IPS-18a (cell line): ENCODE measurements around the gene FAF1.
"Not testable (repeated sequence)": the region's sequence is repeated elsewhere in the genome, so short reads cannot be mapped to it uniquely, and the experiment has no call there.

ENCODE experiments used
- H3K27ac ChIP-seq: one replicate; pipeline ENCODE4 v1.5.1; 2013; ENCODE audit warnings: low read length
- H3K27me3 ChIP-seq: one replicate; pipeline ENCODE4 v1.6.1; 2013; ENCODE audit warnings: mild to moderate bottlenecking, low read length; ENCODE audit not compliant: control insufficient read depth, insufficient read depth
- H3K36me3 ChIP-seq: one replicate; pipeline ENCODE4 v1.6.1; 2013; ENCODE audit warnings: low read depth, low read length; ENCODE audit not compliant: control insufficient read depth
- H3K4me1 ChIP-seq: one replicate; pipeline ENCODE4 v1.6.1; 2013; ENCODE audit warnings: low read depth, low read length; ENCODE audit not compliant: control insufficient read depth
- H3K4me3 ChIP-seq: one replicate; pipeline ENCODE4 v1.5.1; 2013; ENCODE audit warnings: low read length
- H3K9ac ChIP-seq: one replicate; pipeline ENCODE4 v1.6.1; 2013; ENCODE audit warnings: mild to moderate bottlenecking, low read length, moderate library complexity
- H3K9me3 ChIP-seq: one replicate; pipeline ENCODE4 v1.6.1; 2013; ENCODE audit warnings: low read depth, low read length; ENCODE audit not compliant: control insufficient read depth

Gene FAF1

GRCh38 chr1:50739125-50739524, 220.9 kb downstream of the FAF1 start:
- Histone ChIP-seq H3K36me3 (no peaks in the 10 kb centered on the region), H3K4me3 (no peak overlapping the region), H3K27ac (no peak overlapping the region), H3K9ac (no peak overlapping the region), H3K9me3 (no peaks in the 10 kb centered on the region), H3K27me3 (no peaks in the 10 kb centered on the region), H3K4me1 (no peaks in the 10 kb centered on the region)

GRCh38 chr1:50735443-50735842, 224.6 kb downstream of the FAF1 start:
- H3K36me3 ChIP-seq, result no peaks in the 10 kb centered on the region
- no peaks in the 10 kb centered on the region for H3K9me3 ChIP-seq
- H3K9ac ChIP-seq, result no peak overlapping the region
- H3K27ac ChIP-seq, result no peak overlapping the region
- H3K27me3 ChIP-seq, result no peaks in the 10 kb centered on the region
- H3K4me1 ChIP-seq, result no peaks in the 10 kb centered on the region
- no peak overlapping the region for H3K4me3 ChIP-seq

DNA sequence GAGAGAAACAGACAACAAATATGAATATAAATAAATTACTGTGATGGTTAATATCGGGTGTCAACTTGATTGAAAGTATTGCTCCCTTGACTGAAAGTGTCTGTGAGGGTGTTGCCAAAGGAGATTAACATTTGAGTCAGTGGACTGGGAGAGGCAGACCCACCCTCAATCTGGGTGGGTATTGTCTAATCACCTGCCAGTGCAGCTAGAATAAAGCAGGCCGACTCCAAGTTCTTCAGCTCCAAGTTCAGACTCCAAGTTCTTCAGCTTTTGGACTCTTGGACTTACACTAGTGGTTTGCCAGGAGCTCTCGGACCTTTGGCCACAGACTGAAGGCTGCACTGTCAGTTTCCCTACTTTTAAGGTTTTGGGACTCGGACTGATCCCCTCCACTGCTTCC, 232.5 kb downstream of the FAF1 start:
- H3K36me3 ChIP-seq, H3K27me3 ChIP-seq, H3K9ac ChIP-seq, H3K9me3 ChIP-seq, H3K27ac ChIP-seq, H3K4me3 ChIP-seq, H3K4me1 ChIP-seq: not testable (repeated sequence)

GRCh38 chr1:50724626-50725286, 235.3 kb downstream of the FAF1 start:
- H3K27ac ChIP-seq, result no peak overlapping the region
- no peaks in the 10 kb centered on the region for H3K4me1 ChIP-seq
- H3K9me3 ChIP-seq, result no peaks in the 10 kb centered on the region
- H3K9ac ChIP-seq, result no peak overlapping the region
- H3K36me3 ChIP-seq, result no peaks in the 10 kb centered on the region
- no peaks in the 10 kb centered on the region for H3K27me3 ChIP-seq
- no peak overlapping the region for H3K4me3 ChIP-seq

DNA sequence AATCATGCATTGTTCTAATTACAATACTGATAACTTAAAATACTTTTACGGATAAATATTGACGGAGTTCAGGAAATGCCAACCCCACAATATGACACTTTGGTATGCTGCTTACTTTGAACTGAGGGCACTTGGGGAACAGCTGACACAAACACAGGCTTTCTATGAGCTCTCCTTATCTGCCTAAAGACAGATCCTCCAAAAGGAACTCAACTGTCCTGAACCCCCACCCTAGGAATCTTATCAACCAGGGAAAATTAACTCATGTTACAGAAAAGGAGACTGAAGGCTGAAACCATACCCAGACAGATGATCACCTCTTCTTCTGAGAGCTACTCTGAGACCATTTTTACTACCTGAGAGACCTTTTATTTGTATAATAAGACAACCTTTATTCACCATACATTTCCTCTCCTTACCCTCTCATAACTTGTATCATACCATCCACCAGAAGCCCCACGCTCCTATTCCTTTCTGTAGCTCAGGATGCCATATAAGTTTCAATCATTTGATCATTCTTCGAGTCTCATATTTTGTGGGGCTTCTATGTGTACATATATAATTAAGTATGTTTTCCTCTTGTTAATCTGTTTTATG, 239.5 kb downstream of the FAF1 start:
- H3K9ac ChIP-seq, result no peak overlapping the region
- H3K27me3 ChIP-seq, result no peaks in the 10 kb centered on the region
- no peaks in the 10 kb centered on the region for H3K9me3 ChIP-seq
- H3K27ac ChIP-seq, result no peak overlapping the region
- H3K36me3 ChIP-seq, result no peaks in the 10 kb centered on the region
- H3K4me1 ChIP-seq, result peaks cover 8% of the 10 kb centered on the region
- H3K4me3 ChIP-seq, result no peak overlapping the region

GRCh38 chr1:50719126-50719525, 240.9 kb downstream of the FAF1 start:
- H3K4me3 ChIP-seq, result no peak overlapping the region
- no peak overlapping the region for H3K27ac ChIP-seq
- H3K4me1 ChIP-seq, result peaks cover 8% of the 10 kb centered on the region
- H3K27me3 ChIP-seq, result no peaks in the 10 kb centered on the region
- H3K9me3 ChIP-seq, result no peaks in the 10 kb centered on the region
- no peaks in the 10 kb centered on the region for H3K36me3 ChIP-seq
- no peak overlapping the region for H3K9ac ChIP-seq

DNA sequence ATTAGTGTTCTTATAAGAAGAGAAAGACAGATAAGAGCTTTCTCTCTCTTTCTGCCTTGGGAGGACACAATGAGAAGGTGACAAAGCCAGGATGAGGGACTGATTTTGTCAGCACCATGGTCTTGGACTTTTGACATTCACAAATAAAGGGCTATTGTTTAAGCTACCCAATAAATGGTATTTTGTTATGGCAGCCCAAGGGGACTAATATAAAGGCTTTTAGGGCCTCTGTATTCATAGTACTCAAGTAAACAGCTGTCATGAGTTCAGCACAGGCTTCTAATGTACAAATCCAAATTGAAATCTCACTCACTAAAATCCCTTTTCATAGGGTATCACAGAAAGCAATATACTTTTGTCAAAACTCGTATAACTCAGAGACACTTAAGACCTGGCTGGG, 242.7 kb downstream of the FAF1 start:
- Histone ChIP-seq H3K4me1 (peaks cover 8% of the 10 kb centered on the region), H3K27me3 (no peaks in the 10 kb centered on the region)

GRCh38 chr1:50716455-50716854, 243.6 kb downstream of the FAF1 start:
- not testable (repeated sequence) for H3K27ac ChIP-seq, H3K9ac ChIP-seq, H3K9me3 ChIP-seq, H3K4me1 ChIP-seq, H3K4me3 ChIP-seq, H3K27me3 ChIP-seq, H3K36me3 ChIP-seq

More for the DNA sequence above, 242.7 kb downstream of the FAF1 start:
- Histone ChIP-seq H3K9me3 (no peaks in the 10 kb centered on the region), H3K36me3 (no peaks in the 10 kb centered on the region), H3K9ac (no peak overlapping the region), H3K4me3 (no peak overlapping the region), H3K27ac (no peak overlapping the region)

DNA sequence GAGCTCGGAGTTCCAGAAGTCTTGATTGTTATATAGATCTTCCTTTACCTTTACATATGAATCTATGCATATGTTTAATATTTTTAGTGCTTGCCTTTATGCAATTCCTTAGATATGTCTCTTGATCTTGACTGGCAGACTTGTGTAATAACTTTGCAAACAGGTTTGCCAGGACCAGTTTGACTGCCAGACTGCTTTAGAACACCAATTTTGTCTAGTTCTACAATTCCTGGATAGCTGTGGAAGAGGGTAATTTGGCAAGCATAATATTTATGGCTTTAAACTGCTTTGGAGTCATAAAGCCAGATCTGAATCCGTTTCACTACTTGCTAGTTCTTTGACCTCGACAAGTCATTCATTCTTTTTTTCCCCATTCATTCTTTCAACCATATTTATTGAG, 250.0 kb downstream of the FAF1 start:
- Histone ChIP-seq H3K27ac (no peak overlapping the region), H3K9ac (no peak overlapping the region), H3K9me3 (no peaks in the 10 kb centered on the region), H3K4me3 (no peak overlapping the region), H3K27me3 (no peaks in the 10 kb centered on the region), H3K36me3 (no peaks in the 10 kb centered on the region), H3K4me1 (peaks cover 12% of the 10 kb centered on the region)

GRCh38 chr1:50707824-50708223, 252.2 kb downstream of the FAF1 start:
- Histone ChIP-seq H3K27ac (no peak overlapping the region), H3K36me3 (no peaks in the 10 kb centered on the region), H3K4me1 (peaks cover 29% of the 10 kb centered on the region), H3K4me3 (no peak overlapping the region), H3K9ac (no peak overlapping the region), H3K9me3 (no peaks in the 10 kb centered on the region), H3K27me3 (no peaks in the 10 kb centered on the region)

DNA sequence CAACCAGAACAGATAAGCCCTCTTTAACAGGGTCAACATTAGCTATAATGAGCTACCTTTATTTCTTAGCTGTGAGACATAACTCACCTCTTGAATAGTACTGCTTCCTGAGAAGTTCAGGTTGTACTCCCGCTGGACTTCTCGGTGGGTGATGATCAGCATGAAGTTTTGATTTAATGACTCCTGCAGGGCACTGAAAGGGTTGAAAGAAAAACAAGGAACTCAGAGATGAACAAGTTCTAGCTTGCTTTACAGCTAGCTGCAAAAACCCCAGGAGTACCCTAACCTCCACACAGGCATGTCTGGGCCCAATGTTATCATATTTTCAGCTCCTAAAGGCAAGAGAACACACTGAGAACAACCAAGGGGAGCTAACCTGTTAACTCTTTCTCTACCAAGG, 254.4 kb downstream of the FAF1 start:
- H3K4me1 ChIP-seq, result peaks cover 50% of the 10 kb centered on the region

GRCh38 chr1:50705041-50705440, 255.0 kb downstream of the FAF1 start:
- Histone ChIP-seq H3K9me3 (no peaks in the 10 kb centered on the region), H3K4me3 (no peak overlapping the region), H3K36me3 (no peaks in the 10 kb centered on the region), H3K27ac (no peak overlapping the region), H3K4me1 (peaks cover 53% of the 10 kb centered on the region), H3K27me3 (no peaks in the 10 kb centered on the region), H3K9ac (no peak overlapping the region)

More for the DNA sequence above, 254.4 kb downstream of the FAF1 start:
- Histone ChIP-seq H3K27ac (no peak overlapping the region), H3K27me3 (no peaks in the 10 kb centered on the region), H3K9me3 (no peaks in the 10 kb centered on the region), H3K4me3 (no peak overlapping the region), H3K9ac (no peak overlapping the region), H3K36me3 (no peaks in the 10 kb centered on the region)
